Effector memory CD8-positive, alpha-beta T cell (primary cell): ENCODE measurements around the gene PSMB11.
"Not testable (repeated sequence)": the region's sequence is repeated elsewhere in the genome, so short reads cannot be mapped to it uniquely, and the experiment has no call there.

Source experiments
- ATAC-seq: fragments of 150-1000 bp; cut with Tn5 transposase; replicated peaks from 2 replicates; pipeline ENCODE4 v1.10.0; 2021; ENCODE audit warnings: mild to moderate bottlenecking, moderate library complexity
- DNase-seq, 3 experiments: peaks; one replicate each; pipeline ENCODE4 v3.0.0; 2021
- H3K27ac Mint-ChIP-seq, 2 donors: one replicate each; pipeline ENCODE4 v1.8.0; 2022; ENCODE audit warnings: mild to moderate bottlenecking in 2 of 2, mixed read lengths in 2 of 2, moderate library complexity in 2 of 2
- H3K27me3 Mint-ChIP-seq, 2 donors: one replicate each; pipeline ENCODE4 v1.8.0; 2022; ENCODE audit warnings: mixed read lengths in 2 of 2
- H3K36me3 Mint-ChIP-seq: one replicate; pipeline ENCODE4 v1.8.0; 2022; ENCODE audit warnings: mild to moderate bottlenecking, moderate library complexity, mixed read lengths; ENCODE audit not compliant: insufficient read depth
- H3K4me1 Mint-ChIP-seq, 2 donors: one replicate each; pipeline ENCODE4 v1.8.0; 2022; ENCODE audit warnings: low read depth in 2 of 2, mixed read lengths in 2 of 2
- H3K4me3 Mint-ChIP-seq, 2 donors: one replicate each; pipeline ENCODE4 v1.8.0; 2022; ENCODE audit warnings: mild to moderate bottlenecking in 2 of 2, mixed read lengths in 2 of 2, moderate library complexity in 2 of 2
- H3K9me3 Mint-ChIP-seq, 2 donors: one replicate each; pipeline ENCODE4 v1.8.0; 2022; ENCODE audit warnings: mixed read lengths in 2 of 2
- total RNA-seq, 9 experiments: gene quantifications; one replicate each; lab custom pipeline; 2026; lab: John Stamatoyannopoulos, UW

Gene PSMB11
- 0 reads per million in 9 experiments for total RNA-seq

GRCh38 chr14:23042162-23042965 lies at the start of gene PSMB11:
Gene PSMB11, plus strand, starts transcription at chr14:23042212. Its CDS starts 14 bp downstream, at chr14:23042226.
- no peak within 1 kb of the TSS for H3K4me3 Mint-ChIP-seq
- H3K36me3 Mint-ChIP-seq, result peaks cover 5% of the 10 kb centered on the region
- no peaks in the 10 kb centered on the region for H3K9me3 Mint-ChIP-seq
- H3K27me3 Mint-ChIP-seq, result peaks cover 0 to 18% of the 10 kb centered on the region in 2 donors
- no peaks in the 10 kb centered on the region for H3K4me1 Mint-ChIP-seq
- H3K27ac Mint-ChIP-seq, result peak within 1 kb of the TSS in 1 of 2 donors; percentile 67
- ATAC-seq (no peak), DNase-seq (no peak)

- ATAC-seq (no peak), DNase-seq (no peak)
- H3K9me3 Mint-ChIP-seq, result no peaks in the 10 kb centered on the region
- no peak overlapping the region for H3K27ac Mint-ChIP-seq
- H3K27me3 Mint-ChIP-seq, result no peaks in the 10 kb centered on the region
- no peak overlapping the region for H3K4me3 Mint-ChIP-seq
- H3K4me1 Mint-ChIP-seq, result no peaks in the 10 kb centered on the region
- H3K36me3 Mint-ChIP-seq, result peaks cover 3% of the 10 kb centered on the region
Measured at GRCh38 chr14:22993517-22993916, 48.5 kb upstream of the PSMB11 start.

- Mint-ChIP-seq H3K36me3 (peaks cover 3% of the 10 kb centered on the region), H3K4me1 (no peaks in the 10 kb centered on the region), H3K4me3 (no peak overlapping the region), H3K9me3 (no peaks in the 10 kb centered on the region), H3K27me3 (no peaks in the 10 kb centered on the region), H3K27ac (no peak overlapping the region)
- ATAC-seq (peak; percentile 56), DNase-seq (peak in 1 of 3 experiments; percentile 22)
Measured at GRCh38 chr14:22994762-22995275, 47.2 kb upstream of the PSMB11 start.

GRCh38 chr14:22995889-22996625 lies 46.0 kb upstream of the PSMB11 start:
- Mint-ChIP-seq H3K4me1 (no peaks in the 10 kb centered on the region), H3K27me3 (no peaks in the 10 kb centered on the region), H3K27ac (no peak overlapping the region), H3K36me3 (no peaks in the 10 kb centered on the region), H3K4me3 (no peak overlapping the region), H3K9me3 (no peaks in the 10 kb centered on the region)
- DNase-seq (no peak), ATAC-seq (no peak)

- Mint-ChIP-seq H3K4me3 (no peak overlapping the region), H3K36me3 (no peaks in the 10 kb centered on the region), H3K9me3 (no peaks in the 10 kb centered on the region), H3K4me1 (no peaks in the 10 kb centered on the region), H3K27me3 (no peaks in the 10 kb centered on the region), H3K27ac (no peak overlapping the region)
- no peak for DNase-seq
- no peak for ATAC-seq
Measured at GRCh38 chr14:22996768-22997654, 45.0 kb upstream of the PSMB11 start.

- ATAC-seq (no peak), DNase-seq (no peak)
- Mint-ChIP-seq H3K4me3 (no peak overlapping the region), H3K27ac (no peak overlapping the region), H3K27me3 (no peaks in the 10 kb centered on the region), H3K9me3 (no peaks in the 10 kb centered on the region), H3K4me1 (no peaks in the 10 kb centered on the region), H3K36me3 (no peaks in the 10 kb centered on the region)
Measured at GRCh38 chr14:22997676-22998323, 44.2 kb upstream of the PSMB11 start.

- no peaks in the 10 kb centered on the region for H3K9me3 Mint-ChIP-seq
- H3K36me3 Mint-ChIP-seq, result no peaks in the 10 kb centered on the region
- no peak for ATAC-seq
- H3K27me3 Mint-ChIP-seq, result no peaks in the 10 kb centered on the region
- no peak overlapping the region for H3K4me3 Mint-ChIP-seq
- no peak overlapping the region for H3K27ac Mint-ChIP-seq
- H3K4me1 Mint-ChIP-seq, result no peaks in the 10 kb centered on the region
- DNase-seq, result no peak
Measured at GRCh38 chr14:22998329-22999012, 43.5 kb upstream of the PSMB11 start.

GRCh38 chr14:23000860-23001259 lies 41.2 kb upstream of the PSMB11 start:
- no peaks in the 10 kb centered on the region for H3K4me1 Mint-ChIP-seq
- H3K4me3 Mint-ChIP-seq, result no peak overlapping the region
- H3K27ac Mint-ChIP-seq, result no peak overlapping the region
- H3K36me3 Mint-ChIP-seq, result no peaks in the 10 kb centered on the region
- no peaks in the 10 kb centered on the region for H3K9me3 Mint-ChIP-seq
- DNase-seq (no peak), ATAC-seq (no peak)
- H3K27me3 Mint-ChIP-seq, result no peaks in the 10 kb centered on the region

- no peak for DNase-seq
- Mint-ChIP-seq H3K27me3 (no peaks in the 10 kb centered on the region), H3K36me3 (peaks cover 12% of the 10 kb centered on the region), H3K9me3 (no peaks in the 10 kb centered on the region), H3K4me1 (peaks cover 7 to 16% of the 10 kb centered on the region in 2 donors), H3K27ac (no peak overlapping the region), H3K4me3 (no peak overlapping the region)
- ATAC-seq, result no peak
Measured at GRCh38 chr14:23002592-23002991, 39.4 kb upstream of the PSMB11 start.

GRCh38 chr14:23004274-23004673 lies 37.7 kb upstream of the PSMB11 start:
- not testable (repeated sequence) for H3K27ac Mint-ChIP-seq, H3K9me3 Mint-ChIP-seq, H3K4me3 Mint-ChIP-seq, ATAC-seq, H3K27me3 Mint-ChIP-seq, DNase-seq
- Mint-ChIP-seq H3K4me1 (peaks cover 11 to 22% of the 10 kb centered on the region in 2 donors), H3K36me3 (peaks cover 12% of the 10 kb centered on the region)

GRCh38 chr14:23005451-23006187 lies 36.4 kb upstream of the PSMB11 start:
- H3K36me3 Mint-ChIP-seq, result peaks cover 12% of the 10 kb centered on the region
- H3K27me3 Mint-ChIP-seq, result no peaks in the 10 kb centered on the region
- no peaks in the 10 kb centered on the region for H3K9me3 Mint-ChIP-seq
- ATAC-seq (no peak), DNase-seq (no peak)
- peaks cover 12 to 22% of the 10 kb centered on the region in 2 donors for H3K4me1 Mint-ChIP-seq
- peak overlapping the region; percentile 97 for H3K4me3 Mint-ChIP-seq
- H3K27ac Mint-ChIP-seq, result peak overlapping the region in 1 of 2 donors; percentile 98

- Mint-ChIP-seq H3K4me3 (peak overlapping the region; percentile 97), H3K9me3 (no peaks in the 10 kb centered on the region), H3K4me1 (peaks cover 12 to 22% of the 10 kb centered on the region in 2 donors), H3K27me3 (no peaks in the 10 kb centered on the region), H3K27ac (peak overlapping the region; percentile 97 to 98), H3K36me3 (peaks cover 12% of the 10 kb centered on the region)
- ATAC-seq (no peak), DNase-seq (no peak)
Measured at GRCh38 chr14:23006188-23006534, 35.9 kb upstream of the PSMB11 start.
